ENCODE results near the gene YIF1B. TPM values are rescaled to one million over a fixed set of nuclear protein-coding genes. Genes with fewer than 3 reads are reported as not detected.

Gene YIF1B
- total and polyA plus RNA-seq, 3 experiments from 2014 or later = 45.4 to 60.3 (median 57.9) TPM

DNA sequence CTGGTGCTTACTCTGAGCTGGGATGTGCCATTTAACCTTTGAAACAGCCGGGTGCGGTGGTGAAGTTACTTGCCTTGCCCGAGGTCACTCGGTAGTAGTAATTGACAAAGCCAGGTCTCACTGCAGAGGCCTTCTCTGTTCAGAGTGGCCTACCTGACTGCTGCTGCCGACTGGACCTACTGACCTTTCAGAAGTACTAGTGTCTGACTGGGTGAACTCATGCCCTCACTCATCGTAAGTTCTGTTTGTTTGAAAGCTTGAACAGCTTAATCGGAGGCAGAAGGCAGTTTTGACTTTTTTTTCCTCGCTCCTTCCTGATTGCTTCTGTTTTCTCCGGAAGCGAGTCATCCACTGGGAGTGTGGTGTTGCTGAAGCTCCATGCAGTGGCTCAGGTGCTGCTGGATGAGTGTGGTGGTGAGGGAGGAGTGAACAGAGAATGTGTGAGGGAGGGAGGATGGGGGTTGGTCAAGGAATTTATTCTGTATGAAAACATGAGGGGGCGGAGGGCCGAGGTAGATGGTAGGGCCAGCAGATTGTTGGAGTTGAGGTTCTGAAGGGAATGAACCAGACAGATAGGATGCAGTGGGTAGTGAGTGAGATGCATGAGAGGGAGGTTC, 48.7 kb downstream of the YIF1B start:
- peaks cover 4 to 11% of the 10 kb centered on the region in 2 donors for H3K27me3 Mint-ChIP-seq
- peaks cover 0 to 2% (median 0%) of the 10 kb centered on the region in 3 donors for H3K36me3 Mint-ChIP-seq
- H3K27me3 ChIP-seq (ENCODE audit: insufficient read depth, low read length, poor library complexity, severe bottlenecking) = no peaks in the 10 kb centered on the region
- no peaks in the 10 kb centered on the region for H3K9me3 ChIP-seq (ENCODE audit: low read length)
- peak overlapping the region in 4 of 7 donors; percentile 2 to 56 (median 39) for H3K4me3 Mint-ChIP-seq
- ChIA-PET POLR2A (no interaction called here), CTCF (interaction anchor here (0.9 kb wide), 1 partner anchor 24 kb away, joined by 3 read pairs; no protein-coding TSS in a partner anchor)
- H3K4me3 ChIP-seq (ENCODE audit: low read length) = no peak overlapping the region
- peak overlapping the region in 1 of 8 donors; percentile 58 for H3K27ac Mint-ChIP-seq
- H3K4me1 ChIP-seq (ENCODE audit: insufficient read depth, low read length) = peaks cover 17% of the 10 kb centered on the region
- H3K27ac ChIP-seq (ENCODE audit: low read depth, low read length) = no peak overlapping the region
- peaks cover 0 to 2% (median 0%) of the 10 kb centered on the region in 5 donors for H3K9me3 Mint-ChIP-seq
- DNase-seq = no peak
- peaks cover 18 to 27% (median 19%) of the 10 kb centered on the region in 3 donors for H3K4me1 Mint-ChIP-seq
- no peaks in the 10 kb centered on the region for H3K36me3 ChIP-seq (ENCODE audit: insufficient read depth, low read length)

DNA sequence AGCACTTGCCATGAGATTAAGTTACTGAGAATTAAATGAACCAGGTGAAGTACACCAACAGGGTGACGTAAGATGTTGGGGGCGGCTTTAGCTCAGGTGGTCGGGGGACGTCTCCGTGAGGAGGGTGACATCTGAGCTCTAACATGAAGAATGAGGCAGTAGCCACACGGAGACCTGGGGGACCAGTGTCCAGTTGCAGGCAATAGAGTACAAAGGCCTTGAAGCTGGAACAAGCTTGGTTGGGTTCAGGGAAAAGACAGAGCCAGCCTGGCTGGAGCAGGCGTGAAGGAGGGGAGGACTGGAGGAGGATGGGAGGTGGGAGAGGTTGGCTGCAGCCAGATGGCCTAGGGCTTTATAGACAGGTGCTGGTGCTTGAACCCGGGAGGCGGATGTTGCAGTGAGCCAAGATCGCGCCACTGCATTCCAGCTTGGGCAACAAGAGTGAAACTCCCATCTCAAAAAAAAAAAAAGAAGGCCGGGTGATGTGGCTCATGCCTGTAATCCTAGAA, 49.8 kb downstream of the YIF1B start:
- Histone ChIP-seq H3K27me3 (ENCODE audit: insufficient read depth, low read length, poor library complexity, severe bottlenecking) (no peaks in the 10 kb centered on the region), H3K4me1 (ENCODE audit: insufficient read depth, low read length) (peaks cover 17% of the 10 kb centered on the region), H3K9me3 (ENCODE audit: low read length) (no peaks in the 10 kb centered on the region), H3K36me3 (ENCODE audit: insufficient read depth, low read length) (no peaks in the 10 kb centered on the region), H3K27ac (ENCODE audit: low read depth, low read length) (no peak overlapping the region), H3K4me3 (ENCODE audit: low read length) (no peak overlapping the region)
- peaks cover 0 to 2% (median 0%) of the 10 kb centered on the region in 3 donors for H3K36me3 Mint-ChIP-seq
- peaks cover 0 to 2% (median 0%) of the 10 kb centered on the region in 5 donors for H3K9me3 Mint-ChIP-seq
- no peak for DNase-seq
- peak overlapping the region in 2 of 8 donors; percentile 43 to 72 for H3K27ac Mint-ChIP-seq
- peak overlapping the region in 2 of 7 donors; percentile 54 to 80 for H3K4me3 Mint-ChIP-seq
- peaks cover 18 to 27% (median 19%) of the 10 kb centered on the region in 3 donors for H3K4me1 Mint-ChIP-seq
- H3K27me3 Mint-ChIP-seq = peaks cover 4 to 11% of the 10 kb centered on the region in 2 donors
- ChIA-PET POLR2A (no interaction called here), CTCF (interaction anchor here (1.2 kb wide), 1 partner anchor 108 kb away, joined by 4 read pairs; the partner anchor contains the start of gene PSMD8)

DNA sequence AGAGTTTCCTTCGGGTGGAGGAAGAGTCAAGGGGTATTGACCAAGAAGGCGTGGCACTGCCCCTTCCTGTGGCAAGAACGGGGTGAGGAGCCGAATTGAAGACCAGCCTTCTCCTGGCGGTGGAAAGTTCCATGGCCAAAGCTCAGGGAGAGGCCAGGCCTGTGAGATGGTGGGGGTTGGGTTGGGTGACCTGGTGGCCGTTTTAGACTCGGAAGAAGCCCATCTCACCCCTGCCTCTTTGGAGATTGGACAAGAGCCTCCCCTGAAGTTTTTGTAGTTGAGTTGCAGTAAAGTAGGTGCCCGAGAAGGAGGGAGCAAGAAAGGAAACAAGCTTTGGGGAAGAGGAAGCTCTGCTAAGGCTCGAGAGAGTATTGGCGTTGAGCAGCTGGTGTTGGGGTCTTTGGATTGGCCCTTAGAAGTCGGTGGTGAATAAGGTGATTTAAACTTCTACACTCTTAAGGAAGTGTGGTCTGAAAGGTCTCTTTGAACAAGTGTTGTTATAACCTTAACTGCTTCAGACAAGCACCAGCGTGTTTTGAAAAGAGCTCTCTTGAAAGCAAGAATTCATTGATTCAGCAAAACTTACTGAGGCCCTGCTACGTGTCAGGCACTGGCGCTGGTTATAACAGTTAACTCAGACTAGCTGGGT, 50.4 kb downstream of the YIF1B start:
- peak overlapping the region; percentile 48 for H3K4me3 ChIP-seq (ENCODE audit: low read length)
- CTCF ChIA-PET = interaction anchor here (0.7 to 1.2 kb wide), 2 partner anchors 50 to 109 kb away, joined by 4 read pairs; partner anchors contain the start of gene PSMD8
- POLR2A ChIA-PET = no interaction called here
- Mint-ChIP-seq H3K9me3 (peaks cover 0 to 2% (median 0%) of the 10 kb centered on the region in 5 donors), H3K27me3 (peaks cover 4 to 11% of the 10 kb centered on the region in 2 donors), H3K27ac (peak overlapping the region in 5 of 8 donors; percentile 70 to 85 (median 77)), H3K36me3 (no peaks in the 10 kb centered on the region), H3K4me1 (peaks cover 18 to 27% (median 19%) of the 10 kb centered on the region in 3 donors), H3K4me3 (peak overlapping the region; percentile 64 to 91 (median 82))
- peak in 1 of 5 donors; percentile 57 for DNase-seq
- no peaks in the 10 kb centered on the region for H3K27me3 ChIP-seq (ENCODE audit: insufficient read depth, low read length, poor library complexity, severe bottlenecking)
- no peak overlapping the region for H3K27ac ChIP-seq (ENCODE audit: low read depth, low read length)
- H3K4me1 ChIP-seq (ENCODE audit: insufficient read depth, low read length) = peaks cover 17% of the 10 kb centered on the region
- no peaks in the 10 kb centered on the region for H3K9me3 ChIP-seq (ENCODE audit: low read length)
- no peaks in the 10 kb centered on the region for H3K36me3 ChIP-seq (ENCODE audit: insufficient read depth, low read length)

DNA sequence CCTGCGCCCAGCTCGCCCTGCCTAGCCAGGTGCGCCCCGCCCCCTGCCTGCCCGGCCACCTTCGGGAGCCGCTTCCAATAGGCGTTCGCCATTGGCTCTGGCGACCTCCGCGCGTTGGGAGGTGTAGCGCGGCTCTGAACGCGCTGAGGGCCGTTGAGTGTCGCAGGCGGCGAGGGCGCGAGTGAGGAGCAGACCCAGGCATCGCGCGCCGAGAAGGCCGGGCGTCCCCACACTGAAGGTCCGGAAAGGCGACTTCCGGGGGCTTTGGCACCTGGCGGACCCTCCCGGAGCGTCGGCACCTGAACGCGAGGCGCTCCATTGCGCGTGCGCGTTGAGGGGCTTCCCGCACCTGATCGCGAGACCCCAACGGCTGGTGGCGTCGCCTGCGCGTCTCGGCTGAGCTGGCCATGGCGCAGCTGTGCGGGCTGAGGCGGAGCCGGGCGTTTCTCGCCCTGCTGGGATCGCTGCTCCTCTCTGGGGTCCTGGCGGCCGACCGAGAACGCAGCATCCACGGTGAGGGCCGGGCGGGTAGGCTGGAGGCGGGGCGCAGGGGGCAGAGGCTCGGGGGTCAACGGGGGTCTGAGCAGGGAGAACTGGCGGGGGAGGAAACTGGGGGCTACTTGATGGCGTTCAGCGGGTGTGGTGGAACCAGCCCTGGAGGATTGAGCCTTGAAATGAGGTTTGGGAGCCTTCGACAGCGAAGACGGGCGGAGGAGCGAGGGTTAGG, 51.1 kb downstream of the YIF1B start, which contains the start of gene SPINT2:
TSS of gene SPINT2 (plus strand) at position 88 of the 727 bp plus-strand sequence. CDS start at position 408, 320 bp downstream.
- peaks cover 18 to 27% (median 19%) of the 10 kb centered on the region in 3 donors for H3K4me1 Mint-ChIP-seq
- Histone ChIP-seq H3K27ac (ENCODE audit: low read depth, low read length) (no peak within 1 kb of the TSS), H3K4me3 (ENCODE audit: low read length) (peak within 1 kb of the TSS; percentile 55), H3K9me3 (ENCODE audit: low read length) (no peaks in the 10 kb centered on the region), H3K36me3 (ENCODE audit: insufficient read depth, low read length) (no peaks in the 10 kb centered on the region), H3K27me3 (ENCODE audit: insufficient read depth, low read length, poor library complexity, severe bottlenecking) (no peaks in the 10 kb centered on the region), H3K4me1 (ENCODE audit: insufficient read depth, low read length) (peaks cover 17% of the 10 kb centered on the region)
- ChIA-PET CTCF (interaction anchor here (0.7 to 2.0 kb wide), 3 partner anchors 20 to 110 kb away, joined by 4 to 7 read pairs (median 4); partner anchors contain the start of gene PSMD8), POLR2A (interaction anchor here (0.5 to 0.7 kb wide), 2 partner anchors 51 to 1182 kb away, joined by 3 to 9 read pairs; no protein-coding TSS in a partner anchor)
- H3K36me3 Mint-ChIP-seq = no peaks in the 10 kb centered on the region
- H3K4me3 Mint-ChIP-seq = peak within 1 kb of the TSS; percentile 76 to 91 (median 84)
- H3K27me3 Mint-ChIP-seq = peaks cover 4 to 12% of the 10 kb centered on the region in 2 donors
- peak in 2 of 5 donors; percentile 45 to 72 for DNase-seq
- peak within 1 kb of the TSS in 7 of 8 donors; percentile 70 to 94 (median 84) for H3K27ac Mint-ChIP-seq
- H3K9me3 Mint-ChIP-seq = peaks cover 0 to 2% (median 0%) of the 10 kb centered on the region in 5 donors

DNA sequence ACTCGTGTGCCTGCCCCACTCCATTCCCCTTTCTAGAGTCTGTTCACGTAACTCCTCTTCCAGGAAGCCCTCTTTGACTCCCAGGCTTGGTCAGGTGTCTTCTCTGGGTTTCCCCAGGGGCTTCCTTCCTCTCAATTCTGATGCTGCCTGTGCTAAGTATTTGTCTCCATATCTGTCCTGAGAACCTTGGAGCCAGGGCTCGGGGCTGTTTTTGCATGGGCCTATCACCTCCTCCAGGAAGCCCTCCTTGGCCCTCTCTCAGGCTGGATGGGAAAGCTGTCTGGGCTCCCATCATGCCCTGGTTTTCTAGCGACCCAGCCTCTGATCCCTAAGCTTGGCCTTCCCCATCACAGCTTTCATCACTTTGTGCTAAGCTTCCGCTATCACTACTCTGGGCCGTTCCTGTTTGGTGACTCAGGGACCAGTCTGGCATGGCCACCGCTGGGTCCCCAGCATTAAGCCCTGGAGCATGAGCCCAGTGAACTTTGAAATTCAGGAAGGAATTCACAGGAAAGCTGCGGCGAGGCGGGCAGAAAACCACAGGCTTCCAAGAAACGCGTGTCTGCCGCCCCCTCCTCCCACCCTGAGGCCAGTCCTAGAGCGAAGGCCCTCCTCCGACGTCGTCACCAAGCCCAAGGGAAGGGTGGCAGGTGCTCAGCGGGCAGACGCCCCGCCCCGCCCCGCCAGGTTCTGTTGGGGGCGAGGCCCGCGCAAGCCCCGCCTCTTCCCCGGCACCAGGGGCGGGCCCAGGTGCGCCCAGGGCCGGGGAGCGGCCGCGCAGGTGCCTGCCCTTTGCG, 51.9 kb downstream of the YIF1B start:
- peaks cover 8 to 15% of the 10 kb centered on the region in 2 donors for H3K27me3 Mint-ChIP-seq
- peak; percentile 39 to 82 (median 73) for DNase-seq

DNA sequence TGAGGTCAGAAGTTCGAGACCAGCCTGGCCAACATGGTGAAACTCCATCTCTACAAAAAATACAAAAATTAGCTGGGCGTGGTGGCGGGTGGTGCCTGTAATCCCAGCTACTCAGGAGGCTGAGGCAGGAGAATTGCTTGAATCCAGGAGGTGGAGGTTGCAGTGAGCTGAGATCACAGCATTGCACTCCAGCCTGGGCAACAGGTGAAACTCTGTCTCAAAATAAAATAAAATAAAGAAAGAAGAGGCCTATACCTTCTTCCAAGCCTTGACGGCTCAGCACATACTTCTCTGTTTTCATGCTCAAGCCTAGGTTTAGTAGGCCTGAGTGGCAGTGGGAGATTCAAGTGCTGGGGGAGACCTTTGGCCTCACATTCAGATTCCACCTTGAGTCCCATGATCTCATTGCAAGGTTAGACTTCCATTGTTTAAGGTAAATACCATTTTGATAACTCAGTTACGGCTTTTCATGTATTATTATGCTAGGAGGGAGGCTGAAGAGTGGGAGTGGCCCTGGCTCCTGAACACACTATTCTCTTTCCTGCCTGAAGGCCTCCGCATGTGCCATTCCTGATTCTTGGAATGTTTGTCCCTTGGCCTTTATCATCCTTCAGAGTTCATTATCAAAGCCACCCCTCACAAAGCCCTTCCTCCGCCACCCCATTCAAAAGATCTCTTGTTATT, 53.0 kb downstream of the YIF1B start:
- Mint-ChIP-seq H3K27me3 (peaks cover 12 to 16% of the 10 kb centered on the region in 2 donors), H3K36me3 (no peaks in the 10 kb centered on the region), H3K9me3 (peaks cover 0 to 2% (median 0%) of the 10 kb centered on the region in 5 donors), H3K4me1 (peaks cover 18 to 27% (median 18%) of the 10 kb centered on the region in 3 donors), H3K27ac (peak overlapping the region in 2 of 8 donors; percentile 64), H3K4me3 (peak overlapping the region; percentile 9 to 51 (median 18))
- Histone ChIP-seq H3K9me3 (ENCODE audit: low read length) (no peaks in the 10 kb centered on the region), H3K36me3 (ENCODE audit: insufficient read depth, low read length) (no peaks in the 10 kb centered on the region), H3K27me3 (ENCODE audit: insufficient read depth, low read length, poor library complexity, severe bottlenecking) (no peaks in the 10 kb centered on the region), H3K4me3 (ENCODE audit: low read length) (no peak overlapping the region), H3K4me1 (ENCODE audit: insufficient read depth, low read length) (peaks cover 17% of the 10 kb centered on the region), H3K27ac (ENCODE audit: low read depth, low read length) (no peak overlapping the region)
- CTCF ChIA-PET = interaction anchor here (2.0 kb wide), 1 partner anchor 19 kb away, joined by 7 read pairs; no protein-coding TSS in a partner anchor
- POLR2A ChIA-PET = no interaction called here
- no peak for DNase-seq

More for the DNA sequence above, 51.9 kb downstream of the YIF1B start:
- Histone ChIP-seq H3K27me3 (ENCODE audit: insufficient read depth, low read length, poor library complexity, severe bottlenecking) (no peaks in the 10 kb centered on the region), H3K4me3 (ENCODE audit: low read length) (peak overlapping the region; percentile 55), H3K27ac (ENCODE audit: low read depth, low read length) (no peak overlapping the region), H3K36me3 (ENCODE audit: insufficient read depth, low read length) (no peaks in the 10 kb centered on the region), H3K9me3 (ENCODE audit: low read length) (no peaks in the 10 kb centered on the region), H3K4me1 (ENCODE audit: insufficient read depth, low read length) (peaks cover 17% of the 10 kb centered on the region)
- H3K4me1 Mint-ChIP-seq = peaks cover 18 to 27% (median 19%) of the 10 kb centered on the region in 3 donors
- ChIA-PET CTCF (interaction anchor here (2.0 kb wide), 1 partner anchor 20 kb away, joined by 7 read pairs; no protein-coding TSS in a partner anchor), POLR2A (interaction anchor here (0.5 to 0.7 kb wide), 2 partner anchors 51 to 1183 kb away, joined by 3 to 9 read pairs; no protein-coding TSS in a partner anchor)
- H3K4me3 Mint-ChIP-seq = peak overlapping the region; percentile 68 to 85 (median 80)
- no peaks in the 10 kb centered on the region for H3K36me3 Mint-ChIP-seq
- peaks cover 0 to 2% (median 0%) of the 10 kb centered on the region in 5 donors for H3K9me3 Mint-ChIP-seq
- peak overlapping the region in 6 of 8 donors; percentile 12 to 94 (median 70) for H3K27ac Mint-ChIP-seq
